Lower leg skin (tissue), 4 donors: Measurements from ENCODE around the gene NF2. TPM values are rescaled to one million over a fixed set of nuclear protein-coding genes. Genes with fewer than 3 reads are reported as not detected.

Source experiments
- DNase-seq, 2 donors: peaks; one replicate each; pipeline ENCODE4 v3.0.0-alpha.2; 2019; ENCODE audit warnings: low spot score in 2 of 2
- H3K4me3 ChIP-seq: fragments of 200-600 bp; sonication (generic); 2 replicates; pipeline ENCODE4 v1.5.1; 2017; ENCODE audit warnings: mild to moderate bottlenecking, low read depth; ENCODE audit not compliant: poor library complexity, severe bottlenecking
- CTCF ChIP-seq, 3 donors: fragments of 450-650 bp; IDR thresholded peaks; one replicate each; pipeline ENCODE4 v1.5.1; 2016; ENCODE audit warnings: antibody characterized with exemption in 3 of 3, mild to moderate bottlenecking in 3 of 3, moderate library complexity in 2 of 3
- POLR2A ChIP-seq, 2 donors: fragments of 450-650 bp; IDR thresholded peaks; one replicate each; pipeline ENCODE4 v1.6.1; 2016 to 2017; ENCODE audit warnings: antibody characterized with exemption in 2 of 2, mild to moderate bottlenecking in 1 of 2, moderate library complexity in 1 of 2
- WGBS, 2 donors: methylation state at CpG; one replicate each; pipeline ENCODE4 v1.1.5; 2018; 5-methylcytosine and 5-hydroxymethylcytosine counted together
- intact Hi-C: fragments of 100-400 bp; cut with DNase I; formaldehyde crosslinking; loops from one replicate; pipeline ENCODE4 v1.15.0; 2023; ENCODE audit warnings: low total_unique reads
- total RNA-seq, 4 donors: library from RNA; depleted of rRNA; stranded (reverse); fragments of >200 nt; gene quantifications; one replicate each; pipeline ENCODE4 v1.1.0, GENCODE V29; 2016

The NF2 gene
- total RNA-seq, 4 donors from 2014 or later, result 16.7 to 32.0 (median 25.2) TPM

- WGBS, 2 donors, result 87 to 95% methylated on average over 7 of the region's 7 CpGs
- intact Hi-C loops, result loop anchor here (5.0 to 10.0 kb wide), 3 partner anchors 368 to 576 kb away; partner anchors contain the start of gene HORMAD2
- DNase-seq, result no peak
- H3K4me3 ChIP-seq, result no peak overlapping the region
- TF ChIP-seq CTCF (IDR thresholded peaks at IDR 0.05) (no peak), POLR2A (IDR thresholded peaks at IDR 0.05) (no peak)
Measured at GRCh38 chr22:29636751-29637150, 33.3 kb downstream of the NF2 start.

- TF ChIP-seq POLR2A (IDR thresholded peaks at IDR 0.05), result no peak
- no peak for TF ChIP-seq CTCF (IDR thresholded peaks at IDR 0.05)
- DNase-seq, result no peak
- WGBS, 2 donors, result 94 to 100% methylated on average over 1 of the region's 1 CpG
- H3K4me3 ChIP-seq, result no peak overlapping the region
- intact Hi-C loops, result loop anchor here (5.0 to 10.0 kb wide), 3 partner anchors 368 to 575 kb away; partner anchors contain the start of gene HORMAD2
Measured at GRCh38 chr22:29637181-29637580, 33.7 kb downstream of the NF2 start.

GRCh38 chr22:29638678-29639077 lies 35.2 kb downstream of the NF2 start:
- 87 to 90% methylated on average over 1 of the region's 1 CpG for WGBS, 2 donors
- TF ChIP-seq CTCF (IDR thresholded peaks at IDR 0.05), result no peak
- no peak for TF ChIP-seq POLR2A (IDR thresholded peaks at IDR 0.05)
- H3K4me3 ChIP-seq, result no peak overlapping the region
- intact Hi-C loops, result loop anchor here (5.0 to 10.0 kb wide), 3 partner anchors 366 to 574 kb away; partner anchors contain the start of gene HORMAD2
- DNase-seq, result no peak

GRCh38 chr22:29639096-29639495 lies 35.7 kb downstream of the NF2 start:
- TF ChIP-seq CTCF (IDR thresholded peaks at IDR 0.05) (no peak), POLR2A (IDR thresholded peaks at IDR 0.05) (no peak)
- intact Hi-C loops, result loop anchor here (5.0 to 10.0 kb wide), 3 partner anchors 366 to 573 kb away; partner anchors contain the start of gene HORMAD2
- DNase-seq, result no peak
- no peak overlapping the region for H3K4me3 ChIP-seq

- TF ChIP-seq POLR2A (IDR thresholded peaks at IDR 0.05), result no peak
- no peak for TF ChIP-seq CTCF (IDR thresholded peaks at IDR 0.05)
- intact Hi-C loops, result no loop called here
- no peak overlapping the region for H3K4me3 ChIP-seq
- DNase-seq, result no peak
- WGBS, 2 donors, result 70 to 78% methylated on average over 8 of the region's 8 CpGs
Measured at GRCh38 chr22:29641042-29641699, 37.7 kb downstream of the NF2 start.
